Neutrophil (primary cell): ENCODE data around the gene GPRASP1.
A peak's percentile ranks its signal among the peaks of the same experiment; 100 is the strongest.

ENCODE experiments used
- H3K27ac ChIP-seq: fragments of 200-600 bp; sonication (generic); 2 replicates; pipeline ENCODE4 v1.5.1; 2016; ENCODE audit warnings: mild to moderate bottlenecking, moderate library complexity
- H3K27me3 ChIP-seq: fragments of 200-600 bp; sonication (generic); 2 replicates; pipeline ENCODE4 v1.6.0; 2016; ENCODE audit warnings: mild to moderate bottlenecking
- H3K36me3 ChIP-seq: fragments of 200-600 bp; sonication (generic); 2 replicates; pipeline ENCODE4 v1.5.1; 2017
- H3K4me1 ChIP-seq, 2 experiments: fragments of 200-600 bp in 1 of 2; sonication (generic) in 1 of 2; 1 replicate in 1 of 2; 2 replicates in 1 of 2; pipeline versions ENCODE4 v1.5.1 to v1.6.1; 2013 to 2016; ENCODE audit warnings: low read depth in 1 of 2, low read length in 1 of 2, mild to moderate bottlenecking in 1 of 2, moderate library complexity in 1 of 2; ENCODE audit not compliant: control insufficient read depth in 1 of 2, insufficient read depth in 1 of 2
- H3K4me3 ChIP-seq, 2 experiments: fragments of 200-600 bp in 1 of 2; sonication (generic) in 1 of 2; 1 replicate in 1 of 2; 2 replicates in 1 of 2; pipeline ENCODE4 v1.5.1; 2013 to 2016; ENCODE audit warnings: low read depth in 1 of 2, low read length in 1 of 2, mild to moderate bottlenecking in 1 of 2, moderate library complexity in 1 of 2
- H3K9me3 ChIP-seq: fragments of 200-600 bp; sonication (generic); 2 replicates; pipeline ENCODE4 v1.5.1; 2016
- CTCF ChIP-seq: fragments of 200-600 bp; sonication (generic); IDR thresholded peaks from 2 replicates; pipeline ENCODE4 v1.5.1; 2016; ENCODE audit warnings: antibody characterized with exemption

GPRASP1 gene

GRCh38 chrX:102651242-102652011 lies at the start of gene GPRASP1:
GPRASP1 (plus strand) TSS chrX:102651483; CDS start chrX:102653914, 2,431 bp downstream.
- H3K4me3 ChIP-seq = peak within 1 kb of the TSS; percentile 57 to 63
- H3K9me3 ChIP-seq = no peaks in the 10 kb centered on the region
- H3K27me3 ChIP-seq = peaks cover 20% of the 10 kb centered on the region
- no peaks in the 10 kb centered on the region for H3K36me3 ChIP-seq
- no peak within 1 kb of the TSS for H3K27ac ChIP-seq
- H3K4me1 ChIP-seq = no peaks in the 10 kb centered on the region
- no peak for TF ChIP-seq CTCF

GRCh38 chrX:102604327-102604726 lies 47.0 kb upstream of the GPRASP1 start:
- no peaks in the 10 kb centered on the region for H3K27me3 ChIP-seq
- H3K9me3 ChIP-seq = no peaks in the 10 kb centered on the region
- H3K4me1 ChIP-seq = peaks cover 3% of the 10 kb centered on the region in 2 experiments
- no peak overlapping the region for H3K4me3 ChIP-seq
- no peak for TF ChIP-seq CTCF
- no peak overlapping the region for H3K27ac ChIP-seq
- no peaks in the 10 kb centered on the region for H3K36me3 ChIP-seq

- Histone ChIP-seq H3K4me1 (no peaks in the 10 kb centered on the region), H3K27ac (no peak overlapping the region), H3K27me3 (no peaks in the 10 kb centered on the region), H3K9me3 (no peaks in the 10 kb centered on the region), H3K4me3 (no peak overlapping the region), H3K36me3 (no peaks in the 10 kb centered on the region)
- no peak for TF ChIP-seq CTCF
Observed at GRCh38 chrX:102606115-102606514, 45.2 kb upstream of the GPRASP1 start.

GRCh38 chrX:102610905-102611304 lies 40.4 kb upstream of the GPRASP1 start:
- no peak for TF ChIP-seq CTCF
- Histone ChIP-seq H3K4me3 (no peak overlapping the region), H3K9me3 (no peaks in the 10 kb centered on the region), H3K4me1 (no peaks in the 10 kb centered on the region), H3K36me3 (no peaks in the 10 kb centered on the region), H3K27ac (no peak overlapping the region), H3K27me3 (no peaks in the 10 kb centered on the region)

GRCh38 chrX:102624105-102624504 lies 27.2 kb upstream of the GPRASP1 start:
- Histone ChIP-seq H3K27me3 (no peaks in the 10 kb centered on the region), H3K27ac (no peak overlapping the region), H3K4me1 (no peaks in the 10 kb centered on the region), H3K9me3 (no peaks in the 10 kb centered on the region), H3K4me3 (no peak overlapping the region), H3K36me3 (no peaks in the 10 kb centered on the region)
- TF ChIP-seq CTCF = no peak
